Activated CD4-positive, alpha-beta memory T cell treated with anti-CD3 and anti-CD28 coated beads, Interleukin-2, amount 10 ng/mL, durations not matched to agents 7 days and 5 days (primary cell): ENCODE results near the gene MCF2L. TPM values are rescaled to one million over a fixed set of nuclear protein-coding genes. Genes with fewer than 3 reads are reported as not detected.

Experiments used
- CTCF ChIA-PET: fragments of 350-600 bp; sonication (Branson Sonifier 250); formaldehyde crosslinking; loops from one replicate; lab custom pipeline; 2021; ENCODE audit warnings: antibody characterized with exemption, inconsistent platforms; lab: Charles Lee
- POLR2A ChIA-PET: fragments of 350-600 bp; sonication (Branson Sonifier 250); formaldehyde crosslinking; loops from one replicate; lab custom pipeline; 2021; ENCODE audit warnings: antibody characterized with exemption; lab: Charles Lee
- DNase-seq: peaks from one replicate; pipeline ENCODE4 v3.0.0-alpha.2; 2020
- H3K27ac Mint-ChIP-seq: one replicate; pipeline ENCODE4 v1.8.0; 2021; ENCODE audit warnings: mild to moderate bottlenecking, mixed read lengths
- H3K27me3 Mint-ChIP-seq: one replicate; pipeline ENCODE4 v1.8.0; 2021; ENCODE audit warnings: mixed read lengths
- H3K36me3 Mint-ChIP-seq: one replicate; pipeline ENCODE4 v1.8.0; 2021; ENCODE audit warnings: low read depth, mixed read lengths
- H3K4me1 Mint-ChIP-seq: one replicate; pipeline ENCODE4 v1.8.0; 2021; ENCODE audit warnings: mixed read lengths
- H3K4me3 Mint-ChIP-seq: one replicate; pipeline ENCODE4 v1.8.0; 2021; ENCODE audit warnings: mild to moderate bottlenecking, mixed read lengths
- H3K9me3 Mint-ChIP-seq: one replicate; pipeline ENCODE4 v1.8.0; 2021; ENCODE audit warnings: mixed read lengths
- total RNA-seq, 2 experiments: library from RNA; stranded (reverse); gene quantifications; one replicate each; pipeline ENCODE4 v1.2.3, GENCODE V29; 2021

MCF2L gene
- total RNA-seq, 2 experiments from 2014 or later: 0.33 to 0.86 TPM

- ChIA-PET POLR2A (no interaction called here), CTCF (no interaction called here)
- no peak overlapping the region for H3K4me3 Mint-ChIP-seq
These were observed 114.0 kb downstream of the MCF2L start for GRCh38 chr13:113083022-113083373.

DNA sequence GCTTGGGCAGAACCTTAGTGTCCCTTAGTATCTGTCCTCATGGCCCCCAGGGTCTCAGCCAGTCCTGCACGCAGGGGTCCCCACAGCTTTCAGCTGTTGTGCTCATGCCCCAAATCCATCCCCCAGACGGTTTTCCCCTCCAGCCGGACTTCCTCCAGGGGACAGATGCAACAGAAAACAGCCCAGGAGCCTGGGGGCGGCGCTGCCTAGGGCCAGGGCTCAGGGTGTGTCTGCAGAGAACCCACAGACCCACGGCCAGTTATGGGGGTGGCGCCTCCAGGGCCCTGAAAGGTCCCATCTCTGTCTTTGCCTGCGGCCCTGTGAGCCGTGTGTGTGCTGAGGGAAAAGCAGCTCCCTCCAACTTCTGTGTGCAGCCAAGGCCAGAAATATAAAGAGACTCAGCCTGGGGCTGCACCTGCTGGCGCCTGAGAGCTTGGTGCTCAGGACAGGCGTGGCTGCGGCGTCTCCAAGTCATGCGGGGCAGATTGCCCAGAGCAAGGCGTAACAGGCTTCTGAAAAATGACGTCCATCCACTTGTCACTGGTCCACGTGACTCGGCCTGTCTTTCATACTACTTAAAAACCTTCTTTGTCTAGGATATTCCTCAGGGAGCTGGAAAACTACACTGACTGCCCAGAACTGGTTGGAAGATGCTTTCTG lies 114.5 kb downstream of the MCF2L start:
- H3K4me3 Mint-ChIP-seq: no peak overlapping the region
- no peak for DNase-seq
- CTCF ChIA-PET: no interaction called here
- no peaks in the 10 kb centered on the region for H3K4me1 Mint-ChIP-seq
- H3K27me3 Mint-ChIP-seq: no peaks in the 10 kb centered on the region
- no peak overlapping the region for H3K27ac Mint-ChIP-seq
- H3K36me3 Mint-ChIP-seq: no peaks in the 10 kb centered on the region
- POLR2A ChIA-PET: no interaction called here
- H3K9me3 Mint-ChIP-seq: no peaks in the 10 kb centered on the region

More at GRCh38 chr13:113083022-113083373, 114.0 kb downstream of the MCF2L start:
- no peaks in the 10 kb centered on the region for H3K4me1 Mint-ChIP-seq
- no peak for DNase-seq
- no peaks in the 10 kb centered on the region for H3K9me3 Mint-ChIP-seq
- no peaks in the 10 kb centered on the region for H3K36me3 Mint-ChIP-seq
- no peak overlapping the region for H3K27ac Mint-ChIP-seq
- no peaks in the 10 kb centered on the region for H3K27me3 Mint-ChIP-seq

GRCh38 chr13:113084094-113084942 lies 115.3 kb downstream of the MCF2L start:
- Mint-ChIP-seq H3K36me3 (no peaks in the 10 kb centered on the region), H3K9me3 (no peaks in the 10 kb centered on the region), H3K4me1 (no peaks in the 10 kb centered on the region), H3K4me3 (no peak overlapping the region), H3K27me3 (no peaks in the 10 kb centered on the region), H3K27ac (no peak overlapping the region)
- ChIA-PET CTCF (no interaction called here), POLR2A (no interaction called here)
- no peak for DNase-seq

DNA sequence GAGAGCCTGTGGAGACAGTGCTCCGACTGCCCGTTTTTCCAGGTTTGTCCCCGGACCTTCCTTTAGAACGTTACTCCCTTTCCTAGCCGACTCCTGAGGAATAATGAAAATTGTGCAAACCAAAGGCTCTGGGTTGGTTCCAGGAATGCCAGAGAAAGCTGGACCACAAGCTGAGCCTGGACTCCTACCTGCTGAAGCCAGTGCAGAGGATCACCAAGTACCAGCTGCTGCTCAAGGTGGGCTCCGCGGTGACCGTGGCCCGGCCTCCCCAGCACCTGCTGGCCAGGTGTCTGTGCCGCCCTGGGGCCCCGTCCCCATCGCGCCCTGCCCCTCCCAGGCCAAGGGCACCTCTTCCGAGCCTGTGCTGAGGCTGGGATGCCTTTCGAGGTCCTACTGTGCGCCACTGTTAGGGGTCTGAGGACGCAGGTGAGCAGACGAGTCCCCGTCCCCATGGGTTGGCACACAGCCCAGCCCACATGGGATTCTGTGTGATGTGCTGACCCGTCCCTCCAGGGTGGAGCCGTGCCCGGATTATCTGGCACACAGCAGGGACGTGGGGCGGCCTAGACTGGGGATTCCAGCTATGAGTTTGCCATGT lies 116.0 kb downstream of the MCF2L start:
- no peaks in the 10 kb centered on the region for H3K36me3 Mint-ChIP-seq
- no peak for DNase-seq
- H3K27me3 Mint-ChIP-seq: no peaks in the 10 kb centered on the region
- no peak overlapping the region for H3K4me3 Mint-ChIP-seq
- no peaks in the 10 kb centered on the region for H3K4me1 Mint-ChIP-seq
- no peak overlapping the region for H3K27ac Mint-ChIP-seq
- H3K9me3 Mint-ChIP-seq: no peaks in the 10 kb centered on the region
- CTCF ChIA-PET: interaction anchor here (0.7 to 1.3 kb wide), 2 partner anchors 154 to 303 kb away, joined by 3 read pairs; no protein-coding TSS in a partner anchor
- POLR2A ChIA-PET: no interaction called here

- no peaks in the 10 kb centered on the region for H3K4me1 Mint-ChIP-seq
- H3K9me3 Mint-ChIP-seq: no peaks in the 10 kb centered on the region
- no peak for DNase-seq
- no peak overlapping the region for H3K4me3 Mint-ChIP-seq
- ChIA-PET POLR2A (no interaction called here), CTCF (interaction anchor here (1.3 kb wide), 1 partner anchor 153 kb away, joined by 3 read pairs; no protein-coding TSS in a partner anchor)
- H3K27ac Mint-ChIP-seq: no peak overlapping the region
- H3K36me3 Mint-ChIP-seq: no peaks in the 10 kb centered on the region
- H3K27me3 Mint-ChIP-seq: no peaks in the 10 kb centered on the region
These were observed 117.2 kb downstream of the MCF2L start for GRCh38 chr13:113086031-113086750.

- H3K4me3 Mint-ChIP-seq: no peak overlapping the region
- no peaks in the 10 kb centered on the region for H3K4me1 Mint-ChIP-seq
- POLR2A ChIA-PET: no interaction called here
- H3K36me3 Mint-ChIP-seq: no peaks in the 10 kb centered on the region
- H3K27me3 Mint-ChIP-seq: no peaks in the 10 kb centered on the region
- H3K27ac Mint-ChIP-seq: no peak overlapping the region
- DNase-seq: no peak
- CTCF ChIA-PET: no interaction called here
- no peaks in the 10 kb centered on the region for H3K9me3 Mint-ChIP-seq
These were observed 118.2 kb downstream of the MCF2L start for GRCh38 chr13:113086991-113087922.

DNA sequence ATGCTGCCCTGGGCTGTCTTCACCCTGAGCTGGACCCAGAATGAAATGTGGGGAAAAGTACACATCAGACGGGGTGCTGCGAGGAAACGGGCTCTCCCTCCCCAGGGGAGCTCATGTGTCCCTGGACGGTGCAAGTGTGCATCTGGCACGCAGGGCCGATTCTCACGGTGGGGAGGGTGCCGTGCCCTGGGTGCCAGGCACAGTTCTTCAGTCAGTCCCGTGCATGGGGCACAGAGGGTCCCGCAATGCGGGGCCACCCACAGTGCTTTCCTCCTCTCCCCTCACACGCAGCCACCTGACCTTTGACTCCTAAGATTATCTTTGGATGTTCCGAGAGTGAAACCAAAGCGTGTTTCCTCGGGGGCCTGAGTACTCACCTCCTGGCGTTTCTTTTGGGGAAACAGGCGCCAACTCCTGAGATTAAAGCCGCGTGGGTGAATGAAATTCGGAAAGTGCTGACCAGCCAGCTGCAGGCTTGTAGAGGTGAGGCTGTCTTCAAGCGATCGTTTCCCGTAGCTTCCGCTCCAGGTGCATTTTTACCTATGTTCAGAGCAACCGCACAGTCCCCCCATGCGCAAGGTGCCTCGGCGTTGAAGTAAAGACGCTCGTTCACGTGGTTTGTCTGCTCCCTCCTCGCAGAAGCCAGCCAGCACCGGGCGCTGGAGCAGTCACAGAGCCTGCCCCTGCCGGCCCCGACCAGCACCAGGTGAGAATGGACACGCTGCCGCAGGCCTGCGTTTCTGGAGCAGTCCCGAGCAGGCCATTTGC lies 119.1 kb downstream of the MCF2L start:
- no peaks in the 10 kb centered on the region for H3K4me1 Mint-ChIP-seq
- no peak for DNase-seq
- no peaks in the 10 kb centered on the region for H3K27me3 Mint-ChIP-seq
- no peak overlapping the region for H3K27ac Mint-ChIP-seq
- POLR2A ChIA-PET: no interaction called here
- H3K36me3 Mint-ChIP-seq: no peaks in the 10 kb centered on the region
- H3K9me3 Mint-ChIP-seq: no peaks in the 10 kb centered on the region
- CTCF ChIA-PET: no interaction called here
- H3K4me3 Mint-ChIP-seq: no peak overlapping the region

DNA sequence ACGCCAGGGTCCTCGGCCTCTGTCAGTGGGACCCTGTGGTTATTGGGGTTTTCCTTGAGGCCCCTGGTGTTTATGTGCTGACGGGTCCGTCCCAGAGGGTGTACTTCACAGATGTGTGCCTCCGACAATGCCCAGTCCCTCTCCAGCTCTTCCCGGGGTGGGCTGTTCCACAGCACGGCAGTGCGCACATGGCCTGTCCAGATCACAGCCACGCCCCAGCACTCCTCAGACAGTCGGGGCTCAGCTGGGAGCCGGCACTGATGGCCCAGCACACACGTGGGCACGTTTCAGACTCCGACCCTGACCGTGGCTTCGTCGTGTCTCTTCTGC lies 119.6 kb downstream of the MCF2L start:
- H3K4me3 Mint-ChIP-seq: no peak overlapping the region
- no peak for DNase-seq
- no peaks in the 10 kb centered on the region for H3K4me1 Mint-ChIP-seq
- POLR2A ChIA-PET: no interaction called here
- no peak overlapping the region for H3K27ac Mint-ChIP-seq
- CTCF ChIA-PET: no interaction called here
- H3K27me3 Mint-ChIP-seq: no peaks in the 10 kb centered on the region
- no peaks in the 10 kb centered on the region for H3K36me3 Mint-ChIP-seq
- no peaks in the 10 kb centered on the region for H3K9me3 Mint-ChIP-seq

- H3K4me1 Mint-ChIP-seq: no peaks in the 10 kb centered on the region
- no peaks in the 10 kb centered on the region for H3K27me3 Mint-ChIP-seq
- ChIA-PET CTCF (no interaction called here), POLR2A (no interaction called here)
- no peaks in the 10 kb centered on the region for H3K36me3 Mint-ChIP-seq
- no peak for DNase-seq
- no peak overlapping the region for H3K4me3 Mint-ChIP-seq
- no peaks in the 10 kb centered on the region for H3K9me3 Mint-ChIP-seq
- no peak overlapping the region for H3K27ac Mint-ChIP-seq
These were observed 120.8 kb downstream of the MCF2L start for GRCh38 chr13:113089693-113090414.

DNA sequence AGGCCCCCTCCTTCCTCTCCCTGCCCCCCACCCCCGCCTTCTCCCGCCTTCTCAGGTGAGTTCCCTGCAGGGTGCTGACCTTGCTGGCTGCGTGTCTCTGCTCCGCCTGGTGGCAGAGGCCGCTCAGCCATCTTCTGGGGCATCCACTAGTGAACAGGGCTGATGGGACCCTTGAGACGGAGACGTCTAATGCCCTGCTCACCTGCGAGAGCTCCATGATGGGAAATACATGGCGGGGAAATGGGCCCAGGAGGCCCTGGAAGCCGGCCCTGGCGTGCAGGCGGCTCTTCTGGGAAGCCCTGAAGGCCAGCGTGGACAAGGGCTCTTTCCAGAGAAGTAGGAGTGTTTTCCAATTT lies 121.4 kb downstream of the MCF2L start:
- Mint-ChIP-seq H3K4me1 (no peaks in the 10 kb centered on the region), H3K9me3 (no peaks in the 10 kb centered on the region)
- CTCF ChIA-PET: no interaction called here

GRCh38 chr13:113090806-113091205 lies 121.8 kb downstream of the MCF2L start:
- no peaks in the 10 kb centered on the region for H3K36me3 Mint-ChIP-seq
- CTCF ChIA-PET: no interaction called here
- H3K4me1 Mint-ChIP-seq: no peaks in the 10 kb centered on the region

More for the DNA sequence above, 121.4 kb downstream of the MCF2L start:
- H3K27ac Mint-ChIP-seq: no peak overlapping the region
- H3K4me3 Mint-ChIP-seq: no peak overlapping the region
- H3K36me3 Mint-ChIP-seq: no peaks in the 10 kb centered on the region
- DNase-seq: no peak
- no peaks in the 10 kb centered on the region for H3K27me3 Mint-ChIP-seq
- POLR2A ChIA-PET: no interaction called here

More at GRCh38 chr13:113090806-113091205, 121.8 kb downstream of the MCF2L start:
- Mint-ChIP-seq H3K9me3 (no peaks in the 10 kb centered on the region), H3K27ac (no peak overlapping the region), H3K4me3 (no peak overlapping the region), H3K27me3 (no peaks in the 10 kb centered on the region)
- DNase-seq: no peak
- POLR2A ChIA-PET: no interaction called here
